Uterus (tissue), 4 donors: Measurements from ENCODE around the gene CCDC102B. TPM values are rescaled to one million over a fixed set of nuclear protein-coding genes. Genes with fewer than 3 reads are reported as not detected.
A peak's percentile ranks its signal among the peaks of the same experiment; 100 is the strongest.

Source experiments
- DNase-seq, 2 donors: peaks; one replicate each; pipeline ENCODE4 v3.0.0-alpha.2; 2019 to 2020
- H3K27ac ChIP-seq, 2 donors: fragments of 200-600 bp; sonication (generic); 1 replicate in 1 of 2; 2 replicates in 1 of 2; pipeline ENCODE4 v1.5.1; 2016 to 2018
- H3K27me3 ChIP-seq, 2 donors: fragments of 200-600 bp; sonication (generic); one replicate each; pipeline ENCODE4 v1.5.1; 2018 to 2019; ENCODE audit warnings: control low read depth in 1 of 2
- H3K36me3 ChIP-seq, 2 donors: fragments of 200-600 bp; sonication (generic); one replicate each; pipeline ENCODE4 v1.5.1; 2019; ENCODE audit warnings: control low read depth in 1 of 2
- H3K4me1 ChIP-seq, 2 donors: fragments of 200-600 bp; sonication (generic); one replicate each; pipeline ENCODE4 v1.5.1; 2018 to 2019; ENCODE audit warnings: control low read depth in 1 of 2
- H3K4me3 ChIP-seq, 2 donors: fragments of 200-600 bp; sonication (generic); 1 replicate in 1 of 2; 2 replicates in 1 of 2; pipeline ENCODE4 v1.5.1; 2018 to 2019; ENCODE audit warnings: mild to moderate bottlenecking in 1 of 2
- H3K9me3 ChIP-seq, 2 donors: fragments of 200-600 bp; sonication (generic); one replicate each; pipeline ENCODE4 v1.5.1; 2019; ENCODE audit warnings: control low read depth in 1 of 2
- POLR2A ChIP-seq, 2 donors: fragments of 450-650 bp; IDR thresholded peaks; one replicate each; pipeline ENCODE4 v1.6.1; 2016; ENCODE audit warnings: antibody characterized with exemption in 2 of 2, mild to moderate bottlenecking in 1 of 2, moderate library complexity in 1 of 2
- intact Hi-C: fragments of 100-400 bp; cut with DNase I; formaldehyde crosslinking; loops from one replicate; pipeline ENCODE4 v1.15.1; 2023; ENCODE audit warnings: low total_unique reads
- total RNA-seq, 4 donors: library from RNA; depleted of rRNA in 3 of 4; stranded (reverse); fragments of >200 nt in 3 of 4; gene quantifications; one replicate each; pipeline versions ENCODE4 v1.1.0 to v1.2.4, GENCODE V29; 2014 to 2023
- TF ChIP-seq, protein P1 (sequence below), 4 experiments: fragments of 200-600 bp in 2 of 4; fragments of 450-650 bp in 2 of 4; sonication (generic) in 2 of 4; IDR thresholded peaks; one replicate each; pipeline ENCODE4 v1.5.1; 2016 to 2019; ENCODE audit warnings: antibody characterized with exemption in 4 of 4, mild to moderate bottlenecking in 2 of 4, moderate library complexity in 1 of 4
- donor health status: DM: yes; HTN: yes; CAD: no.

The CCDC102B gene
- total RNA-seq, 4 donors from 2014 or later = 0.77 to 39.7 (median 3.2) TPM; not detected in 1

DNA sequence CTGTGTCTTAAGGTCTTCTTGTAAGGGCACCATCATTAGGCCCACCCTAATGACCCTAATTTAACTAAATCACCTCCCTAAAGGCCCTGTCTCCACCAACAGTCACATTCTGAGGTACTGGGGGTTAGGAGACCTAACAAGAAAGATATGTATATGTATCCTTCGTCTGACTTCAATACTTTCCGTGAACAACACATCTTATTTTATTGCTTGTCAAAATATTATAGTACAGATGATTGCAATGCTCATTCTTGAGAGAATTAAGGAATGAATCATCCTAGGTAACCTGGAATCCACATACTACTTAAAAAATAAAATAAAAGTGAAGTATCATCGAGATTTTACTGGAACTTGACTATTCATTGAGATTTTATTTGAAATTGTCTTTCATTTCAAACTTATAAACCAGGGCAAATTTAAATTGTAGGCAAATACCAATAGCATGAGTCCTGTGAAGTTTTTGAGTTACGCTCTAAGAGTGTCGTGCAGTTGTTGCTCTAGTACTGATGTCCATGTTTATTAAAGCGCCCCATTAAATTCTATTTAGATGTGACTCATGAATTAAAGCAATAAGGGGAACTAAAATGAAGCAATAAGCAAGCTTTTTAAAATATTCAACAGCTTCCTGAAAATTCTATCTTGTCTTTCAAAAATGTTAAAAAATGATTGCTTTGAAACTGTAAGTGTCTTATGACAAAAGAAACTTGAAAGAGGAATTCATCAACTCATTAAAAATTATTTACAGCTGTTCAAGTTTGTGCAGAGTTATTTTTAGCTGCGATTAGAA is 40.0 kb downstream of the CCDC102B start:
- no peaks in the 10 kb centered on the region for H3K36me3 ChIP-seq
- DNase-seq = no peak
- H3K4me1 ChIP-seq = no peaks in the 10 kb centered on the region
- H3K27ac ChIP-seq = peak overlapping the region; percentile 62 to 80
- H3K4me3 ChIP-seq = no peak overlapping the region
- H3K9me3 ChIP-seq = no peaks in the 10 kb centered on the region
- intact Hi-C loops = no loop called here
- TF ChIP-seq, protein P1, sequence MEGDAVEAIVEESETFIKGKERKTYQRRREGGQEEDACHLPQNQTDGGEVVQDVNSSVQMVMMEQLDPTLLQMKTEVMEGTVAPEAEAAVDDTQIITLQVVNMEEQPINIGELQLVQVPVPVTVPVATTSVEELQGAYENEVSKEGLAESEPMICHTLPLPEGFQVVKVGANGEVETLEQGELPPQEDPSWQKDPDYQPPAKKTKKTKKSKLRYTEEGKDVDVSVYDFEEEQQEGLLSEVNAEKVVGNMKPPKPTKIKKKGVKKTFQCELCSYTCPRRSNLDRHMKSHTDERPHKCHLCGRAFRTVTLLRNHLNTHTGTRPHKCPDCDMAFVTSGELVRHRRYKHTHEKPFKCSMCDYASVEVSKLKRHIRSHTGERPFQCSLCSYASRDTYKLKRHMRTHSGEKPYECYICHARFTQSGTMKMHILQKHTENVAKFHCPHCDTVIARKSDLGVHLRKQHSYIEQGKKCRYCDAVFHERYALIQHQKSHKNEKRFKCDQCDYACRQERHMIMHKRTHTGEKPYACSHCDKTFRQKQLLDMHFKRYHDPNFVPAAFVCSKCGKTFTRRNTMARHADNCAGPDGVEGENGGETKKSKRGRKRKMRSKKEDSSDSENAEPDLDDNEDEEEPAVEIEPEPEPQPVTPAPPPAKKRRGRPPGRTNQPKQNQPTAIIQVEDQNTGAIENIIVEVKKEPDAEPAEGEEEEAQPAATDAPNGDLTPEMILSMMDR (IDR thresholded peaks at IDR 0.05) = no peak
- no peak for TF ChIP-seq POLR2A (IDR thresholded peaks at IDR 0.05)
- H3K27me3 ChIP-seq = no peaks in the 10 kb centered on the region

DNA sequence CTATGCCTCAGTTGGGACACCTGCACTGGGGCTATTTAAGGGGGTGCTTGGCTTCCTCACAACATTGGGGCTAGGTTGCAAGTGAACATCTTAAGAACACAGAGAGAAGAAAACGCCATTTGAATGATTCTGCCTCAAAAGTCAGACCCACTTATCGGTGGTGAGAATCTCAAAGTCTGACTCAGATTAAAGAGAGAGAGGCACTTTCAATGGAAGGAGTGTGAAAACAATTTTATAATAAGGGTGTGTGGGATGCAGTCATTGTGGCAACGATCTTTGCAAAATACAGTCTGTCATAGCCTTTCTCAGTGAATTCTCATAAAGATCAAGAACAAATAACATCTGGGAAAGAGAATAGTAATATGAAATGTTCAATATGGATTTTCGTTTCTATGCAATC is 41.8 kb downstream of the CCDC102B start:
- Histone ChIP-seq H3K27me3 (no peaks in the 10 kb centered on the region), H3K4me3 (no peak overlapping the region), H3K36me3 (no peaks in the 10 kb centered on the region), H3K4me1 (no peaks in the 10 kb centered on the region), H3K27ac (peak overlapping the region in 1 of 2 donors; percentile 58), H3K9me3 (no peaks in the 10 kb centered on the region)
- no peak for TF ChIP-seq POLR2A (IDR thresholded peaks at IDR 0.05)
- TF ChIP-seq, protein P1 (IDR thresholded peaks at IDR 0.05) = no peak
- intact Hi-C loops = no loop called here
- no peak for DNase-seq

DNA sequence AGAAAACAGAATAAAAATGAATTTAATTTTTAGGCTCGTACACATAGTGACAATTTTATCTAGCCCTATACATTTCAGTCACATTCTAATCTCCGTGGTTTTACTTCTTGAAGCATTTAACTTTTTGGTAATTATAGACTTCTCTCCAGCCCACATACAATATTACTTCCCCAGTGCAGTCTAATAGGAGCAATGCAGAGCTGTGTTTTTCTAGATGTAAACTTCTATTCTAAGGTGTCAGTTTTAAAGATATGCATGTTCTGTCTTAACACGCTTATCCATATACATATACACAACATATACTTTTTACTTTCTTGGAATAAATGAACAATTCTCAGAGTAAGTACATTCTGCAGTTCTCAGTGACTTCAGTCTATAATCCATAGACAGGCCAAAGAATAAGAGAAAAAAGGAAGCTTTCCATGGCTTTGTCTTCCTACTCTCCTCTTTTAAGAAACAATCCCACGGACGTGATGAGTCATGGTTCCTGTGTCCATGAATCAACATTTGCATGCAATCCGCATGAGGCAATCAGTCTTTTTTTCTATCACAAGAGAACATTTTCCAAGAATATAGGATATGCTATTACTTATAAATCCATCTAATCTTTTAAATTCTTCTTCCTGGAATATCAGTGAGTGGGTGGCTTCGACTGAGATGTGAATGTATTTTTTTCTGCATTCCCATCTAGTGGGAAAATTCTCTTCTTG is 42.8 kb downstream of the CCDC102B start:
- intact Hi-C loops = no loop called here
- peak in 1 of 2 donors; percentile 35 for DNase-seq

DNA sequence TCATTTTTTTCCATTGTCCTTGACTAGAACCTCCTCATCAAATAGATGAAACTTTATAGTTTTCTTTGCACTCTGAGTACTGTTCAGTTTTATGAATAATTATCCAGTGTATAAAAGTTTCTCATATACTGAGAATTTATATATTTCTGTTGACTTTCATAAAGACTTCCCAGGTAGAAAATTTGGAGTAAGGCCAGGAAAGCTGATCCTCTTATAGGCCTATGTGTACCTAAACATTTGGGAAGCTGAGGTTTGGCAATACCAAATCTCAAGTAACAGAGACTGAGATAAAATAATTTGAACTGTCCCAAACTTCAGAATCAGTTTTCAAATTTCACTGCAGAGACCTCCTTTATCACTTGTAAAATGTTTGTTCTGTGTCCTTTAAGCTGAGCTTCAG is 43.4 kb downstream of the CCDC102B start:
- H3K4me3 ChIP-seq = no peak overlapping the region
- TF ChIP-seq, protein P1 (IDR thresholded peaks at IDR 0.05) = no peak
- no peak for TF ChIP-seq POLR2A (IDR thresholded peaks at IDR 0.05)
- H3K9me3 ChIP-seq = no peaks in the 10 kb centered on the region
- H3K27ac ChIP-seq = peak overlapping the region in 1 of 2 donors; percentile 52
- no peak for DNase-seq
- intact Hi-C loops = no loop called here
- H3K36me3 ChIP-seq = no peaks in the 10 kb centered on the region
- no peaks in the 10 kb centered on the region for H3K27me3 ChIP-seq
- H3K4me1 ChIP-seq = no peaks in the 10 kb centered on the region

More for the DNA sequence above, 42.8 kb downstream of the CCDC102B start:
- peak overlapping the region in 1 of 2 donors; percentile 58 for H3K27ac ChIP-seq
- H3K9me3 ChIP-seq = no peaks in the 10 kb centered on the region
- H3K27me3 ChIP-seq = no peaks in the 10 kb centered on the region
- no peak overlapping the region for H3K4me3 ChIP-seq
- TF ChIP-seq, protein P1 (IDR thresholded peaks at IDR 0.05) = no peak
- no peak for TF ChIP-seq POLR2A (IDR thresholded peaks at IDR 0.05)
- no peaks in the 10 kb centered on the region for H3K36me3 ChIP-seq
- H3K4me1 ChIP-seq = no peaks in the 10 kb centered on the region

DNA sequence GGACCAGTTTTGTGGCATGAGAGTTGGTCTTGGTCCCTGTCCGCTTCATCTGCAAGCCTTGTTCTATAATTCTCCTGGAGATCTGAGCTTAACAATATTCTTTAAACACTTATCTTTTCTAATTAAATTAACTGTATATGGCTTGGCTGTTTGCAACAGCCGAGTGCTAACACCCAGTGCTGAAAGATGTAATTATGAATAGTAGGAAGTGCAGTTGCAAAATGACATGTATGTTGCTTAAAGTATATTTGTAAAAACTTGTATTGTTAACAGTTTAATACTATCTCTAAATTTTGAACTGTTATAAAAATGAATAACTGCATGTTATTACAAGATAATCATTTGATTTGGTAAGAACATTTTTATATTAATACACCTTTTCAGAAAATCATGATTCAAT is 45.1 kb downstream of the CCDC102B start:
- no peaks in the 10 kb centered on the region for H3K36me3 ChIP-seq
- no peak overlapping the region for H3K27ac ChIP-seq
- no peak overlapping the region for H3K4me3 ChIP-seq
- H3K9me3 ChIP-seq = no peaks in the 10 kb centered on the region
- TF ChIP-seq POLR2A (IDR thresholded peaks at IDR 0.05) = no peak
- TF ChIP-seq, protein P1 (IDR thresholded peaks at IDR 0.05) = no peak
- no peak for DNase-seq
- no peaks in the 10 kb centered on the region for H3K27me3 ChIP-seq
- intact Hi-C loops = no loop called here
- no peaks in the 10 kb centered on the region for H3K4me1 ChIP-seq
